Immature natural killer cell (primary cell): ENCODE measurements around the gene OR2T5. TPM values are rescaled to one million over a fixed set of nuclear protein-coding genes. Genes with fewer than 3 reads are reported as not detected.
"Not testable (repeated sequence)": the region's sequence is repeated elsewhere in the genome, so short reads cannot be mapped to it uniquely, and the experiment has no call there.

ENCODE experiments used
- DNase-seq, 3 donors: peaks; one replicate each; pipeline ENCODE4 v3.0.0; 2022; ENCODE audit warnings: mixed read lengths in 1 of 3
- H3K27ac Mint-ChIP-seq, 6 donors: one replicate each; pipeline ENCODE4 v1.8.0; 2020; ENCODE audit warnings: mixed read lengths in 6 of 6, mild to moderate bottlenecking in 5 of 6, inconsistent platforms in 4 of 6, moderate library complexity in 3 of 6
- H3K27me3 Mint-ChIP-seq, 3 donors: one replicate each; pipeline ENCODE4 v1.8.0; 2020 to 2021; ENCODE audit warnings: low read depth in 3 of 3, mild to moderate bottlenecking in 3 of 3, mixed read lengths in 3 of 3, moderate library complexity in 3 of 3, inconsistent platforms in 1 of 3
- H3K36me3 Mint-ChIP-seq, 3 donors: one replicate each; pipeline ENCODE4 v1.8.0; 2020; ENCODE audit warnings: mixed read lengths in 3 of 3, inconsistent platforms in 2 of 3, mild to moderate bottlenecking in 2 of 3
- H3K4me1 Mint-ChIP-seq, 2 donors: one replicate each; pipeline ENCODE4 v1.8.0; 2020; ENCODE audit warnings: inconsistent platforms in 2 of 2, mild to moderate bottlenecking in 2 of 2, mixed read lengths in 2 of 2, moderate library complexity in 1 of 2
- H3K4me3 Mint-ChIP-seq, 5 donors: one replicate each; pipeline ENCODE4 v1.8.0; 2020; ENCODE audit warnings: mild to moderate bottlenecking in 5 of 5, mixed read lengths in 5 of 5, inconsistent platforms in 3 of 5, moderate library complexity in 3 of 5
- H3K9me3 Mint-ChIP-seq, 6 donors: one replicate each; pipeline ENCODE4 v1.8.0; 2020; ENCODE audit warnings: mild to moderate bottlenecking in 6 of 6, mixed read lengths in 6 of 6, inconsistent platforms in 4 of 6, moderate library complexity in 3 of 6
- polyA plus RNA-seq, 3 donors: library from polyadenylated mRNA; unstranded; fragments of 300-500 nt; fragmentation: Illumina TruSeq; gene quantifications; one replicate each; pipeline ENCODE4 v1.2.3, GENCODE V29; 2021

The OR2T5 gene
- polyA plus RNA-seq, 3 donors from 2014 or later: not detected

DNA sequence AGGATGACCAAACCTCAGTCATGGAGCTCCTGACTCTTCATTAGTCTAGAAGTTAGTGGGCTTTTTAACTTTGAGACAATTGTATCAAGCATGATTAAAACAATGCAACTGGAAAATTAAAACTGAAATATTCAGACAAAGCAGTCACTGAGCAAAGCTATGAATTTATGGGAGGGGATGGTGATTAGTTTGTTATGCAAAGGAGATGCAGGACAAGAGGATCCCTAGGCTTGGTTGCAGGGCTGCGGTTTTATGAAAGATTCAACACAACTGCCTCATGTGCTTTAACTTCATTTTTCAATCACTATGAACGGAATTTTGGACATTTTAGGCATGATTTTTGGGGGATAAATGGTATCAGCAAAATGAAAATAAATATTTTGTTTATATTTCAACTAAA is 16.3 kb upstream of the OR2T5 start:
- not testable (repeated sequence) for H3K9me3 Mint-ChIP-seq, H3K27ac Mint-ChIP-seq, DNase-seq, H3K4me3 Mint-ChIP-seq, H3K27me3 Mint-ChIP-seq, H3K36me3 Mint-ChIP-seq, H3K4me1 Mint-ChIP-seq

- not testable (repeated sequence) for H3K4me3 Mint-ChIP-seq, H3K4me1 Mint-ChIP-seq, H3K27me3 Mint-ChIP-seq, DNase-seq, H3K27ac Mint-ChIP-seq, H3K36me3 Mint-ChIP-seq, H3K9me3 Mint-ChIP-seq
Observed at GRCh38 chr1:248473051-248473450, 15.3 kb upstream of the OR2T5 start, which contains the start of gene OR2T3. Gene OR2T3, plus strand, starts transcription at chr1:248473351. Its CDS starts 0 bp downstream, at chr1:248473351.

DNA sequence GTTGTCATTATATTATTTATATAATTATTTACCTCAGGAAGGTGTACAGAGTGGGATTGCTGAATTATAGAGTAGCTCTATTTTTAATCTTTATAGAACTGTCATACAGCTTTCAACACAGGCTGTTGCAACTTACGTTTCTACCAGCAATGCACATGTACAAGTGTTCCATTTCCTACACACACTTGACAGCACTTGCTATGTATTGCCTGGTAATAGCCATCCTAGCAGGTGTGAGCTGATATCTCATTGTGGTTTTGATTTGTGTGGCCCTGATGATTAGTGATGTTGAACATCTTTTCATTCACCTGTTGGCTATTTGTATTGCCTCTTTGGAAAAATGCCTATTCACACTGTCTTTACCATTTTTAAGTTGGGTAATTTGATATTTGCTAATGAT is 12.7 kb upstream of the OR2T5 start:
- not testable (repeated sequence) for H3K36me3 Mint-ChIP-seq, H3K27me3 Mint-ChIP-seq, DNase-seq, H3K27ac Mint-ChIP-seq, H3K9me3 Mint-ChIP-seq, H3K4me1 Mint-ChIP-seq, H3K4me3 Mint-ChIP-seq

- not testable (repeated sequence) for DNase-seq, H3K9me3 Mint-ChIP-seq, H3K27me3 Mint-ChIP-seq, H3K36me3 Mint-ChIP-seq, H3K4me1 Mint-ChIP-seq
- Mint-ChIP-seq H3K4me3 (peak overlapping the region; percentile 47 to 85 (median 68)), H3K27ac (peak overlapping the region; percentile 11 to 90 (median 78))
Observed at GRCh38 chr1:248481686-248482579, 6.5 kb upstream of the OR2T5 start.

- H3K27ac Mint-ChIP-seq, H3K9me3 Mint-ChIP-seq, DNase-seq, H3K4me3 Mint-ChIP-seq, H3K27me3 Mint-ChIP-seq, H3K4me1 Mint-ChIP-seq, H3K36me3 Mint-ChIP-seq: not testable (repeated sequence)
Observed at GRCh38 chr1:248496661-248497060, 8.3 kb downstream of the OR2T5 start.

- not testable (repeated sequence) for DNase-seq, H3K4me3 Mint-ChIP-seq, H3K27ac Mint-ChIP-seq, H3K9me3 Mint-ChIP-seq, H3K36me3 Mint-ChIP-seq, H3K27me3 Mint-ChIP-seq, H3K4me1 Mint-ChIP-seq
Observed at GRCh38 chr1:248500305-248501035, 12.1 kb downstream of the OR2T5 start.

- H3K9me3 Mint-ChIP-seq, H3K4me3 Mint-ChIP-seq, H3K27me3 Mint-ChIP-seq, H3K36me3 Mint-ChIP-seq, H3K27ac Mint-ChIP-seq, H3K4me1 Mint-ChIP-seq, DNase-seq: not testable (repeated sequence)
Observed at GRCh38 chr1:248507773-248508172, 19.4 kb downstream of the OR2T5 start, which contains the start of gene OR2G6. Gene OR2G6, plus strand, starts transcription at chr1:248508073. Its CDS starts 13,574 bp downstream, at chr1:248521647.

- not testable (repeated sequence) for H3K36me3 Mint-ChIP-seq, DNase-seq, H3K27me3 Mint-ChIP-seq, H3K9me3 Mint-ChIP-seq, H3K27ac Mint-ChIP-seq, H3K4me3 Mint-ChIP-seq, H3K4me1 Mint-ChIP-seq
Observed at GRCh38 chr1:248510217-248510616, 21.8 kb downstream of the OR2T5 start.

GRCh38 chr1:248521856-248522255 is 33.5 kb downstream of the OR2T5 start:
- Mint-ChIP-seq H3K27ac (no peak overlapping the region), H3K36me3 (no peaks in the 10 kb centered on the region), H3K4me3 (no peak overlapping the region)

DNA sequence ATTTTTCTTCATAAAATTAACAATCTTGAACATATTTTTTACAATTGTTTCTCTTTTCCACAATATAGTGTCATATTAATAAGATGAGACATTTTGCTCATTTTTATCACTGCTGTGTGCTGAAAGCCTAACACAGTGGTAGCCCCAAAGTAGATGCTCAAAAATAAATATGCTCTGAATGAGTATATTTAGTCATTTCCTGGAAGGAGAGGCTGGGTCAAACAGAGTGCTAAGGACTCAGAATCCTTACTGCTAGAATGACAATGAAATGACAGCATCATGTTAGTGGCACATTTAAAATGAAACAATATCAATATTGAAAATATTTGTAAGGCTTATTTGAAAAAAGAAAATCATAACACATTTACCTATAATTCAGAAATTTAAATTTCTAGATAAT is 49.1 kb downstream of the OR2T5 start:
- DNase-seq, H3K4me1 Mint-ChIP-seq, H3K27me3 Mint-ChIP-seq, H3K9me3 Mint-ChIP-seq, H3K36me3 Mint-ChIP-seq, H3K4me3 Mint-ChIP-seq, H3K27ac Mint-ChIP-seq: not testable (repeated sequence)

More at GRCh38 chr1:248521856-248522255, 33.5 kb downstream of the OR2T5 start:
- Mint-ChIP-seq H3K27me3 (peaks cover 0 to 4% (median 3%) of the 10 kb centered on the region in 3 donors), H3K4me1 (no peaks in the 10 kb centered on the region), H3K9me3 (peaks cover 0 to 8% (median 0%) of the 10 kb centered on the region in 6 donors)
- DNase-seq: no peak

Other genes starting within 250 kb of the OR2T5 start
- gene OR2T33, start 210.6 kb upstream of the OR2T5 start, polyA plus RNA-seq: not detected
- gene OR2T12, start 185.2 kb upstream of the OR2T5 start, polyA plus RNA-seq: not detected
- not detected for gene OR2M7, start 164.0 kb upstream of the OR2T5 start, polyA plus RNA-seq
- gene OR14C36, start 139.8 kb upstream of the OR2T5 start, polyA plus RNA-seq: not detected
- not detected for gene OR2T4, start 126.9 kb upstream of the OR2T5 start, polyA plus RNA-seq
- not detected for gene OR2T6, start 112.8 kb upstream of the OR2T5 start, polyA plus RNA-seq
- gene OR2T1, start 85.5 kb upstream of the OR2T5 start, polyA plus RNA-seq: not detected
- not detected for gene OR2T2, start 43.0 kb upstream of the OR2T5 start, polyA plus RNA-seq
- gene OR2T3, start 15.2 kb upstream of the OR2T5 start, polyA plus RNA-seq: not detected
- not detected for gene OR2G6, start 19.5 kb downstream of the OR2T5 start, polyA plus RNA-seq
- not detected for gene OR2T29, start 74.2 kb downstream of the OR2T5 start, polyA plus RNA-seq
- gene OR2T34, start 86.2 kb downstream of the OR2T5 start, polyA plus RNA-seq: not detected
- not detected for gene OR2T10, start 109.1 kb downstream of the OR2T5 start, polyA plus RNA-seq
- gene OR2T11, start 146.5 kb downstream of the OR2T5 start, polyA plus RNA-seq: not detected
- gene OR2T35, start 156.7 kb downstream of the OR2T5 start, polyA plus RNA-seq: not detected
- not detected for gene OR2T27, start 166.9 kb downstream of the OR2T5 start, polyA plus RNA-seq
- gene OR14I1, start 214.2 kb downstream of the OR2T5 start, polyA plus RNA-seq: not detected